ENCODE data around the gene LRRD1.
"Not testable (repeated sequence)": the region's sequence is repeated elsewhere in the genome, so short reads cannot be mapped to it uniquely, and the experiment has no call there.

LRRD1 gene

GRCh38 chr7:92149736-92150239 lies 29.2 kb downstream of the LRRD1 start:
- no peak for TF ChIP-seq MAX (IDR thresholded peaks at IDR 0.05; ENCODE audit: low read depth, low read length)
- no peak for TF ChIP-seq MYC (IDR thresholded peaks at IDR 0.05; ENCODE audit: low read depth, low read length)
- TF ChIP-seq POLR2A (IDR thresholded peaks at IDR 0.05; ENCODE audit: extremely low read depth, insufficient read length), result no peak
- TF ChIP-seq, protein P1, sequence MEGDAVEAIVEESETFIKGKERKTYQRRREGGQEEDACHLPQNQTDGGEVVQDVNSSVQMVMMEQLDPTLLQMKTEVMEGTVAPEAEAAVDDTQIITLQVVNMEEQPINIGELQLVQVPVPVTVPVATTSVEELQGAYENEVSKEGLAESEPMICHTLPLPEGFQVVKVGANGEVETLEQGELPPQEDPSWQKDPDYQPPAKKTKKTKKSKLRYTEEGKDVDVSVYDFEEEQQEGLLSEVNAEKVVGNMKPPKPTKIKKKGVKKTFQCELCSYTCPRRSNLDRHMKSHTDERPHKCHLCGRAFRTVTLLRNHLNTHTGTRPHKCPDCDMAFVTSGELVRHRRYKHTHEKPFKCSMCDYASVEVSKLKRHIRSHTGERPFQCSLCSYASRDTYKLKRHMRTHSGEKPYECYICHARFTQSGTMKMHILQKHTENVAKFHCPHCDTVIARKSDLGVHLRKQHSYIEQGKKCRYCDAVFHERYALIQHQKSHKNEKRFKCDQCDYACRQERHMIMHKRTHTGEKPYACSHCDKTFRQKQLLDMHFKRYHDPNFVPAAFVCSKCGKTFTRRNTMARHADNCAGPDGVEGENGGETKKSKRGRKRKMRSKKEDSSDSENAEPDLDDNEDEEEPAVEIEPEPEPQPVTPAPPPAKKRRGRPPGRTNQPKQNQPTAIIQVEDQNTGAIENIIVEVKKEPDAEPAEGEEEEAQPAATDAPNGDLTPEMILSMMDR (IDR thresholded peaks at IDR 0.05; ENCODE audit: low read depth, low read length), result no peak
- DNase-seq (ENCODE audit: low read depth), result no peak
- no peak overlapping the region for H3K4me3 ChIP-seq (ENCODE audit: low read depth, low read length)

GRCh38 chr7:92143192-92143880 lies 35.6 kb downstream of the LRRD1 start:
- H3K4me3 ChIP-seq (ENCODE audit: low read depth, low read length); DNase-seq (ENCODE audit: low read depth): not testable (repeated sequence)

- not testable (repeated sequence) for H3K4me3 ChIP-seq (ENCODE audit: low read depth, low read length); DNase-seq (ENCODE audit: low read depth)
These were observed 36.2 kb downstream of the LRRD1 start for GRCh38 chr7:92142791-92143190.

GRCh38 chr7:92141161-92141560 lies 37.8 kb downstream of the LRRD1 start:
- TF ChIP-seq MYC (IDR thresholded peaks at IDR 0.05; ENCODE audit: low read depth, low read length), result no peak
- TF ChIP-seq, protein P1 (IDR thresholded peaks at IDR 0.05; ENCODE audit: low read depth, low read length), result no peak
- TF ChIP-seq MAX (IDR thresholded peaks at IDR 0.05; ENCODE audit: low read depth, low read length), result no peak
- no peak for TF ChIP-seq POLR2A (IDR thresholded peaks at IDR 0.05; ENCODE audit: extremely low read depth, insufficient read length)
- DNase-seq (ENCODE audit: low read depth), result no peak
- no peak overlapping the region for H3K4me3 ChIP-seq (ENCODE audit: low read depth, low read length)

- TF ChIP-seq MAX (IDR thresholded peaks at IDR 0.05; ENCODE audit: low read depth, low read length), result no peak
- no peak for TF ChIP-seq MYC (IDR thresholded peaks at IDR 0.05; ENCODE audit: low read depth, low read length)
- TF ChIP-seq, protein P1 (IDR thresholded peaks at IDR 0.05; ENCODE audit: low read depth, low read length), result no peak
- TF ChIP-seq POLR2A (IDR thresholded peaks at IDR 0.05; ENCODE audit: extremely low read depth, insufficient read length), result no peak
- DNase-seq (ENCODE audit: low read depth), result peak; percentile 48
- H3K4me3 ChIP-seq (ENCODE audit: low read depth, low read length), result no peak overlapping the region
These were observed 41.4 kb downstream of the LRRD1 start for GRCh38 chr7:92137557-92137956.

GRCh38 chr7:92135052-92135889 lies 43.7 kb downstream of the LRRD1 start:
- H3K4me3 ChIP-seq (ENCODE audit: low read depth, low read length), result peak overlapping the region; percentile 80
- TF ChIP-seq, protein P1 (IDR thresholded peaks at IDR 0.05; ENCODE audit: low read depth, low read length), result no peak
- TF ChIP-seq MAX (IDR thresholded peaks at IDR 0.05; ENCODE audit: low read depth, low read length), result no peak
- peak; percentile 19 for DNase-seq (ENCODE audit: low read depth)

Measured in NB4 (cell line).